H1 (cell line): ENCODE results near the gene RPS3. TPM values are rescaled to one million over a fixed set of nuclear protein-coding genes. Genes with fewer than 3 reads are reported as not detected.

Source experiments
- ATF2 ChIP-seq: IDR thresholded peaks from 2 replicates; pipeline ENCODE4 v1.6.1; 2012; ENCODE audit warnings: low read length, inconsistent platforms
- NANOG ChIP-seq: IDR thresholded peaks from 2 replicates; pipeline ENCODE4 v1.6.1; 2011; ENCODE audit warnings: low read length, low read depth, mild to moderate bottlenecking, inconsistent platforms; ENCODE audit not compliant: insufficient read depth, poor library complexity, severe bottlenecking
- SIX5 ChIP-seq: IDR thresholded peaks from 2 replicates; pipeline ENCODE4 v1.6.1; 2011; ENCODE audit warnings: mild to moderate bottlenecking, low read depth, low read length
- SUZ12 ChIP-seq: fragments of 200-600 bp; sonication (generic); IDR thresholded peaks from 2 replicates; pipeline ENCODE4 v1.6.1; 2012; ENCODE audit warnings: mild to moderate bottlenecking, inconsistent platforms, low read length, moderate library complexity, mixed read lengths
- TEAD4 ChIP-seq: IDR thresholded peaks from 2 replicates; pipeline ENCODE4 v1.6.1; 2012; ENCODE audit warnings: low read depth, low read length, inconsistent platforms, mixed read lengths
- polyA plus RNA-seq, 7 experiments: library from polyadenylated mRNA; depleted of rRNA in 3 of 7; stranded (reverse) in 5 of 7; unstranded in 2 of 7; fragments of >200 nt in 5 of 7; fragments of 200-250 nt in 2 of 7; gene quantifications; 1 replicate in 5 of 7; 2 replicates in 1 of 7; 4 replicates in 1 of 7; pipeline versions ENCODE4 v1.2.1 to v1.2.3, GENCODE V29; 2011 to 2013; ENCODE audit warnings: missing spikeins in 2 of 7, mixed read lengths in 2 of 7
- total RNA-seq: library from RNA; stranded (reverse); fragmentation: NEBNext Ultra II Directional; extraction: Animal tissue kit (Norgen Biotek cat#: 25700); gene quantifications from 2 replicates; pipeline ENCODE4 v1.2.1, GENCODE V29; 2021

RPS3 gene
- total and polyA plus RNA-seq, 2 of the 8 experiments (the other 6 are each of a cell fraction or from before 2014, with no cell fraction given) = 3,813 to 4,194 TPM

GRCh38 chr11:75349521-75350116 lies 49.7 kb upstream of the RPS3 start (continued):
- TF ChIP-seq SUZ12 (no peak), SIX5 (no peak), ATF2 (no peak), TEAD4 (no peak), NANOG (no peak)
